Smooth muscle cell (in vitro differentiated cells): ENCODE data around the gene COL13A1. TPM values are rescaled to one million over a fixed set of nuclear protein-coding genes. Genes with fewer than 3 reads are reported as not detected.

ENCODE experiments used
- DNase-seq: peaks from one replicate; lab custom pipeline; 2025; ENCODE audit not compliant: unreplicated experiment; lab: John Stamatoyannopoulos, UW
- H2AFZ ChIP-seq: fragments of 200-600 bp; sonication (generic); 2 replicates; pipeline ENCODE4 v1.6.0; 2016; ENCODE audit warnings: antibody characterized with exemption, low read depth, mild to moderate bottlenecking
- H3F3A ChIP-seq: fragments of 200-600 bp; sonication (generic); 2 replicates; pipeline ENCODE4 v1.6.0; 2017; ENCODE audit warnings: antibody characterized with exemption, low read depth
- H3K27ac ChIP-seq: fragments of 200-600 bp; sonication (generic); 2 replicates; pipeline ENCODE4 v1.5.1; 2016; ENCODE audit warnings: low read depth, mild to moderate bottlenecking
- H3K27me3 ChIP-seq: fragments of 200-600 bp; sonication (generic); 2 replicates; pipeline ENCODE4 v1.6.1; 2016; ENCODE audit warnings: low read depth, mild to moderate bottlenecking
- H3K36me3 ChIP-seq: fragments of 200-600 bp; sonication (generic); 2 replicates; pipeline ENCODE4 v1.5.1; 2016; ENCODE audit warnings: low read depth
- H3K4me1 ChIP-seq: fragments of 200-600 bp; sonication (generic); 2 replicates; pipeline ENCODE4 v1.5.1; 2016; ENCODE audit warnings: low read depth
- H3K4me2 ChIP-seq: fragments of 200-600 bp; sonication (generic); 2 replicates; pipeline ENCODE4 v1.6.0; 2016; ENCODE audit warnings: mild to moderate bottlenecking
- H3K4me3 ChIP-seq: fragments of 200-600 bp; sonication (generic); 2 replicates; pipeline ENCODE4 v1.5.1; 2016; ENCODE audit warnings: mild to moderate bottlenecking
- H3K79me2 ChIP-seq: fragments of 200-600 bp; sonication (generic); 2 replicates; pipeline ENCODE4 v1.6.0; 2016; ENCODE audit warnings: low read depth, mild to moderate bottlenecking
- H3K9ac ChIP-seq: fragments of 200-600 bp; sonication (generic); 2 replicates; pipeline ENCODE4 v1.6.0; 2016; ENCODE audit warnings: low read depth
- H3K9me3 ChIP-seq: fragments of 200-600 bp; sonication (generic); replicated peaks from 2 replicates; pipeline ENCODE4 v1.5.1; 2016; ENCODE audit warnings: low read depth
- H4K20me1 ChIP-seq: fragments of 200-600 bp; sonication (generic); 2 replicates; pipeline ENCODE4 v1.6.0; 2016; ENCODE audit warnings: low read depth
- CTCF ChIP-seq: fragments of 200-600 bp; sonication (generic); IDR thresholded peaks from 2 replicates; pipeline ENCODE4 v1.5.1; 2017; ENCODE audit warnings: borderline replicate concordance, mild to moderate bottlenecking, antibody characterized with exemption; ENCODE audit not compliant: insufficient read depth, poor library complexity, severe bottlenecking
- WGBS: methylation state at CpG from one replicate; pipeline ENCODE4 v1.1.7; 2016; ENCODE audit warnings: low lambda C conversion rate; 5-methylcytosine and 5-hydroxymethylcytosine counted together
- polyA plus RNA-seq: library from polyadenylated mRNA; unstranded; fragments of >200 nt; fragmentation: Nextera tagmentation; extraction: Ambion mirVana; gene quantifications from 2 replicates; pipeline ENCODE4 v1.2.1, GENCODE V29; 2016
- total RNA-seq: library from RNA; depleted of rRNA; stranded (reverse); fragments of >200 nt; gene quantifications from 2 replicates; pipeline ENCODE4 v1.2.3, GENCODE V29; 2014

The COL13A1 gene
- total and polyA plus RNA-seq, 2 experiments from 2014 or later: 6.1 to 15.0 TPM

- WGBS: 73% methylated on average over 17 of the region's 17 CpGs
- Histone ChIP-seq H4K20me1 (no peaks in the 10 kb centered on the region), H2AFZ (no peak overlapping the region), H3K9me3 (no peaks in the 10 kb centered on the region), H3K4me3 (no peak overlapping the region), H3K27ac (no peak overlapping the region), H3K4me1 (peaks cover 3% of the 10 kb centered on the region), H3K9ac (no peak overlapping the region), H3F3A (no peaks in the 10 kb centered on the region), H3K79me2 (no peaks in the 10 kb centered on the region), H3K4me2 (peak overlapping the region; percentile 41), H3K27me3 (no peaks in the 10 kb centered on the region), H3K36me3 (no peaks in the 10 kb centered on the region)
- no peak for TF ChIP-seq CTCF
- no peak for DNase-seq
These were observed 38.1 kb downstream of the COL13A1 start for GRCh38 chr10:69839696-69840345.

GRCh38 chr10:69840773-69841172 is 39.1 kb downstream of the COL13A1 start:
- no peaks in the 10 kb centered on the region for H3K79me2 ChIP-seq
- DNase-seq: no peak
- no peak overlapping the region for H3K9ac ChIP-seq
- peaks cover 7% of the 10 kb centered on the region for H3K4me1 ChIP-seq
- H3K27me3 ChIP-seq: no peaks in the 10 kb centered on the region
- no peaks in the 10 kb centered on the region for H3F3A ChIP-seq
- H3K4me2 ChIP-seq: no peak overlapping the region
- H3K27ac ChIP-seq: no peak overlapping the region
- 80% methylated on average over 9 of the region's 9 CpGs for WGBS
- H3K36me3 ChIP-seq: no peaks in the 10 kb centered on the region
- H3K4me3 ChIP-seq: no peak overlapping the region
- H4K20me1 ChIP-seq: no peaks in the 10 kb centered on the region
- H3K9me3 ChIP-seq: no peaks in the 10 kb centered on the region
- no peak overlapping the region for H2AFZ ChIP-seq
- TF ChIP-seq CTCF: no peak

- WGBS: 77% methylated on average over 8 of the region's 8 CpGs
These were observed 40.3 kb downstream of the COL13A1 start for GRCh38 chr10:69842020-69842419.

More at GRCh38 chr10:69842020-69842419, 40.3 kb downstream of the COL13A1 start:
- DNase-seq: no peak
- no peaks in the 10 kb centered on the region for H3K36me3 ChIP-seq
- peaks cover 17% of the 10 kb centered on the region for H3K4me1 ChIP-seq
- no peaks in the 10 kb centered on the region for H3K27me3 ChIP-seq
- H3F3A ChIP-seq: peaks cover 5% of the 10 kb centered on the region
- H3K27ac ChIP-seq: no peak overlapping the region
- no peaks in the 10 kb centered on the region for H3K79me2 ChIP-seq
- no peak overlapping the region for H3K4me2 ChIP-seq
- H2AFZ ChIP-seq: no peak overlapping the region
- no peak for TF ChIP-seq CTCF
- no peak overlapping the region for H3K4me3 ChIP-seq
- no peak overlapping the region for H3K9ac ChIP-seq
- H4K20me1 ChIP-seq: no peaks in the 10 kb centered on the region
- no peaks in the 10 kb centered on the region for H3K9me3 ChIP-seq
